HG03196 (cell line): Measurements from ENCODE around the gene NUP210L.
"Not testable (repeated sequence)": the region's sequence is repeated elsewhere in the genome, so short reads cannot be mapped to it uniquely, and the experiment has no call there.

Experiments
- ATAC-seq: cut with Tn5 transposase; IDR thresholded peaks from one replicate; pipeline ENCODE4 v1.9.1; 2021; ENCODE audit not compliant: unreplicated experiment

NUP210L gene

GRCh38 chr1:153995640-153996039 is 159.2 kb downstream of the NUP210L start:
- ATAC-seq: no peak

DNA sequence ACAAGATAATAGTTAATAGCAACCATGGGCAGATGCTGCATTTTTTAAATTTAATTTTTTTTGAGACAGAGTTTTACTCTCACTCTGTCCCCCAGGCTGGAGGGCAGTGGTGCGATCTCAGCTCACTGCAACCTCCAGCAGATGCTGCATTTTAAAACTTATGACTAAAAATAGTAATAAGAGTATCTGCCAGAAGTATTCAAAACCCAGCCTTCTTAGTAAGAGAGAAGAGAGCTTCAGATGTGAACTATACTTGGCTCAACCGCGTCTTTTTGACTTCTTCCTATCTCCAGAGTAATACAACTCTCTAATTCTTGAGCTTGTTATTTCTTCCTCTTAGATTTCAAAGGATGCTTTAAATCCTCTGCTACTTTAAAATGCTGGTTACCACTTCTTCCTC is 159.7 kb downstream of the NUP210L start:
- no peak for ATAC-seq

DNA sequence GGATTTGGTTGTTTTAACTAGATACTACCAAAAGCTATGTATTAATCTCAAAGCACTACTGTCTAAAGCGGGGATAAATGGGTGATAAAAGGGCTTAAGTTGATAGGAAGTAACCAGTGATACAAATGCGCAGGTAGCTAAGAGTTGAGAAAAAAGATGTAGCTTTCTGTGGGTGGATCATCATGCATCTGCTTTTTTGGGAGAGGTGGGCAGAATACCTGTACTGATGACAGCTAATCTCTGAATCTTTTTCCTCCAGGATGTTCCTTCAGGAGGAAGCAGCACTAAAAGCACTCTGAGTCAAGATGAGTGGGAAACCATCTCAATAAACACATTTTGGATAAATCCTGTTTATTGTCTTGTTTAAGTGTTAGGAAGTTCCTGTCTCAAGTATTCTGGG is 163.1 kb downstream of the NUP210L start:
- ATAC-seq: no peak

GRCh38 chr1:153991151-153991630 is 163.7 kb downstream of the NUP210L start:
- no peak for ATAC-seq

DNA sequence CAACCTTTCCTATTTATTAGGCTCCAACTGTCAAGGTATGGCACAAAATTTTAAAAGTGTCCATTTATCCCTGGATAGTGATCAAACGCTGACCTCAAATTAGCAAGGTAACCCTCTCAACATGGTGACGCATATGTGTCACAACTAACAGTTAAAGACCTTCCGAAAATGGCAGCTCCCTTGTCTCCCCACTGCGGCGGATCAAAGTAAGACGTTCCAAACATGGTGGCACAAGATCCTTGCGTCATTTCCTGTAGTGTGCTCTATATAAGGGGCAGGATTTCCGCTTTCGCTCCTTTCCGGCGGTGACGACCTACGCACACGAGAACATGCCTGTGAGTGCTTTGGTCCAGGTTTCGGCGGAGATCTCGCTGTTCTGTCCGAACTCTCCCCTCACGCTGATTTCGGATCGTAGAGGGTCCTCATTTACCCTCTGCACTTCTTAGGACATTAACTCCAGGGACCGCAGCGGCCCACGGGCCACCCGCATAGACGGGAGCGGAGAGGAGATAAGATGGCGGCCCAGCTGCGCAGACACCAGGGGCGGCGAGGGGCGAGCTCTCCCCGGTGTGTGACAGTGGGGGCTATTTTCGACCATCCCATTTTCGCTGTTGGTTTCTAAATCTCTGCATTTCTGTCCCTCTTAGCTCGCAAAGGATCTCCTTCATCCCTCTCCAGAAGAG is 164.3 kb downstream of the NUP210L start, which contains the start of gene RPS27:
Gene RPS27 (plus strand): TSS at position 295 of the 683 bp plus-strand sequence. CDS start 35 bp downstream, at position 330.
- ATAC-seq: peak; percentile 76

DNA sequence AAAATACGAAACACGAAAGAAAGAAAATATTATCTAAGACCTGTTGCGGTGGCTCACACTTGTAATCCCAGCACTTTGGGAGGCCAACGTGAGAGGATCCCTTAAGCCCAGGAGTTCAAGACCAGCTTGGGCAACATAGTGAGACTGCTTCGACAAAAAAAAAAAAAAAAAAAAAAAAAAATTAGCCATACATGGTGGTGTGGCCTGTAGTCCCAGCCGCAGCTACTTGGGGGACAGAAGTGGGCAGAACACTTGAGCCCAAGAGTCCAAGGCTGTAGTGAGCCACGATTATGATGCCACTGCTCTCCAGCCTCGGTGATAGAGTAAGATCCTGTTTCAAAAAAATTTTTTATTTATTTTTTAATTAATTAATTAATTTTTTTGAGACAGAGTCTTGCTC is 167.3 kb downstream of the NUP210L start:
- no peak for ATAC-seq

DNA sequence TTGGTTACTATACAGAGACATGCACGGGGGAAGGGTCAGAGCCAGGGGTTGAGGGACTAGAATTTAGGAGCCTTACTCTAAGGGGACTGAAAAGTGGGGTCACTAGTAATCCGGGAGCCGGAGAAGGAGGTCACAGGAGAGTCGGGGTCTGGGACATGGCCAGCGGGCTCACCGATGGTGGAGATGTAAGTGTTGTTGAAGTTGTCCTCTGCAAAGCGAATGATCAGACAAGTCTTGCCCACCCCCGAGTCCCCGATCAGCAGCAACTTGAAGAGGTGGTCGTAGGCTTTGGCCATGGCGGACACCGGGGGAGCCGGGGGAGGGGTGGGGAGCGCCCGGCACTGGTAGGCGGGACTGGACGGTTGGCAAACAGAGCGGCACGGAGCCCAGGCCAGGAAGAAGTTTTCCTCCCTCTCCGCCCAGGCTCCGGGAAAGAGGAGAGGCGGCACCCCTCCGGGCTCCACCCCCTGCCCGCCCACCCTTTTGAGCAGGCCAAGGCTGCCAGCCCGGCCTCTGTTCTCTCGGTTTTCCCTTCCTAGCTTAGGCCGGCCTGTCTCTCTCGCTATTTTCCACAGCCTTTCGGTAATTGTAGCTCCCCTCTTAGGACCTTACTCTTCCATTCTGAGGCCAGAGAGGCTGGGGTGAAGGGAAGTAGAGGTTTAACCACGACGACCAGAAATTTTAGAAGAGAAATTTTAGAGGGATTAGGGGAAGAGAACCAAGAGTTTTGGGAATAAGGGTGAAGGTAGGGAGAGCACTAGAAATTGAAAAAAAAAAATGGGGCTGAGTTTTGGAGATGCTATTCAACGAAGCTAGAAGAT is 168.7 kb downstream of the NUP210L start, which contains the start of gene RAB13:
Gene RAB13 (minus strand): TSS at position 399 of the 821 bp plus-strand sequence. CDS start 103 bp downstream, at position 296.
- no peak for ATAC-seq

- no peak for ATAC-seq
Observed at GRCh38 chr1:153985341-153985912, 169.4 kb downstream of the NUP210L start.

- ATAC-seq: no peak
Observed at GRCh38 chr1:153984123-153984894, 170.6 kb downstream of the NUP210L start.

DNA sequence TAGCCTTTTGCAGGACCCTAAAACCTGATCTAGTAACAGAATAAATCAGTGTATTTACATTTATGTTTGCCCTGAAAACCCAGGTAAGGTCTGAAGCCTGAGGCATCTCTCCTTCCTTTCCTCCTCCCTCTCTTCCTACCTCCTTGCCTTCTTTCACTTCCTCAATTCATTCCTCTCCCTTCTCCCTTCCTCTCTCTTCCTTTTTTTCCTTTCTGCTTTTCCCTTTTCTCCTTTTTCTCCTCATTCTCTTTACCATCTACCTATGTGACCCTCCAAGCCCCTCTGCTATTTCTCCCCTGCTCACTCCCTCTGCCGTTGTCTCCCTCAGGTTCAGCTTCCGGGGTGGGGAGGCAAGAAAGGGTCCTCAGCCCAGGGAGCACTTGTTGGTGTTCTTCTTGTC is 173.1 kb downstream of the NUP210L start:
- ATAC-seq: not testable (repeated sequence)

- ATAC-seq: not testable (repeated sequence)
Observed at GRCh38 chr1:153979091-153979490, 175.8 kb downstream of the NUP210L start.

GRCh38 chr1:153978274-153978909 is 176.5 kb downstream of the NUP210L start:
- no peak for ATAC-seq

- ATAC-seq: peak; percentile 79
Observed at GRCh38 chr1:153977250-153978240, 177.3 kb downstream of the NUP210L start, which contains the start of gene JTB. Gene JTB, minus strand, starts transcription at chr1:153977674. Its CDS starts 422 bp downstream, at chr1:153977252.

GRCh38 chr1:153976819-153977249 is 178.0 kb downstream of the NUP210L start:
- no peak for ATAC-seq

DNA sequence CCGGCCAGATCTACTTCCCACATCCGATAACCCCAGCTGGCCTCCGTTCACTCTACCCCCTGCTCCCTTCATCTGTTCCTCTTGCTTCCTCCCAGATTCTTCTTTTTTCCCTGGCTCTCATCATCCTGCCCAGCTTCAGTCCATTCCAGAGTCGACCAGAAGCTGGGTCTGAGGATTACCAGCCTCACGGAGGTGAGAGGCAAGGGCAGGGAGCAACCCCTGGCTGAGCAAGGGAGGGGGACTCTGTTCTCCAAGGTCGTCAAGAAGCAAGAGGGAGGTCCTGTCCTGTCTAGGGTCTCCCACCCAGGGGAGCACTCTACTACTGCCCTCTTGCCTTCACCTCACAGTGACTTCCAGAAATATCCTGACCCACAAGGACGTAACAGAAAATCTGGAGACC is 181.3 kb downstream of the NUP210L start:
- ATAC-seq: no peak

DNA sequence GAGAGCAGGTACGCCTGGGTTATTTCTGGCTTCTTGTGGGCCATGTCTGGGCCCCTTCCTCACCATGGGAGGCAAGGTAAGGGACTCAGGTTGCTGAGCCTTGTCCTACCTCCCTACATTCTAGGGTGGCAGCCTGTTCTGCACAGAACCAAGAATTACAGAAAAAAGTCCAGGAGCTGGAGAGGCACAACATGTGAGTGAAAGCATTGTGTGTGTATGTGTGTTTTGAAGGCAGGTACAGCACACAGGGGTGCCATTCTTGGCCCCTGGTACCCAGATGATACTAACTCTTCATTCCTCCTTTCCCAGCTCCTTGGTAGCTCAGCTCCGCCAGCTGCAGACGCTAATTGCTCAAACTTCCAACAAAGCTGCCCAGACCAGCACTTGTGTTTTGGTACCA is 181.8 kb downstream of the NUP210L start:
- ATAC-seq: no peak

DNA sequence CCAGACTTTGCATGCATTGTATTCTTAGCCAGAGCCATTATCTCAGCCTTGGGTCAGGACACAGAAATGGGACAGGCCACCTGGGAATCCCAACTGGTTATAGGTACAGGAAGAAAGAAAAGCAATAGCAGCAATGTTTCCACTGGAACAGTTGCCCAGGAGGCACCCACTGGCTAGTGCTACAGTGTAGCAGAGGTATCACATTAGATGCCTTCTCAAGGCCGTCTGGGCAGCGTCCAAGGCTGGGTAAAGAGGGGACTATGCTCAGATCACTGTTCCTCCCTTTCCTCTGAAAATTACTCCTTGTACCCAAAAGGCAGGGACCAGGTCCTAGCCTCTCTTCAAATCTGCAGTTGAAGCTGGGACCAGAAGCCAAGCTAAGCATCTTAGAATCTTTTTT is 184.5 kb downstream of the NUP210L start:
- ATAC-seq: no peak

DNA sequence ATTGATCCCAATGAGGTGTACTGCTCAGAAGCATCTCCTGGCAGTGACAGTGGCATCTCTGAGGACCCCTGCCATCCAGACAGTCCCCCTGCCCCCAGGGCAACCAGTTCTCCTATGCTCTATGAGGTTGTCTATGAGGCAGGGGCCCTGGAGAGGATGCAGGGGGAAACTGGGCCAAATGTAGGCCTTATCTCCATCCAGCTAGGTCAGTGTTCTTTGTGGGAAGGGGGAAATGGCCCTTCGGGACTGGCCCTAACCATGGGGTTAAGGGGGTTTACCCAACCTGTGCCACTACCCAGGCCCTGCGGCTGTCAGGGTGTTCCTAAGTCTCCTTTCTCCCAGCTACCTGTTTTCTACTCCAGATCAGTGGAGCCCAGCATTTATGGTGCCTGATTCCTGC is 185.9 kb downstream of the NUP210L start:
- ATAC-seq: no peak

DNA sequence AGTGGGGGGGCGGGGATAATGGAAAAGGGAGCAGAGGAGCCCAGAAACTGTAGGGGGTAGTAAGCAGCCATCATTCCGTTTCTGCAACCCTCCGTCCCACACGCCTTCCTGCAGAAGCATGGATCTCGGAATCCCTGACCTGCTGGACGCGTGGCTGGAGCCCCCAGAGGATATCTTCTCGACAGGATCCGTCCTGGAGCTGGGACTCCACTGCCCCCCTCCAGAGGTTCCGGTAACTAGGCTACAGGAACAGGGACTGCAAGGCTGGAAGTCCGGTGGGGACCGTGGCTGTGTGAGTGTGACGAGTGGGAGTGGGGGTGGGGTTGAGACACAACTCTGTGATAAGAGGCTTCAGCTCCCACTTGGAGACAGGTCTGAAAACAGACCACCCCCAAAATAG is 186.5 kb downstream of the NUP210L start:
- ATAC-seq: no peak
